SK-N-SH (cell line): ENCODE measurements around the gene NCAM1.

Experiments used
- CTCF ChIP-seq: fragments of 200-600 bp; sonication (generic); IDR thresholded peaks from 2 replicates; pipeline ENCODE4 v1.6.1; 2017; ENCODE audit warnings: antibody characterized with exemption, mild to moderate bottlenecking, moderate library complexity
- ELF1 ChIP-seq: IDR thresholded peaks from 2 replicates; pipeline ENCODE4 v1.4.0; 2012
- ZBTB33 ChIP-seq: IDR thresholded peaks from 2 replicates; pipeline ENCODE4 v1.4.0; 2012; ENCODE audit warnings: low read depth, borderline replicate concordance

GRCh38 chr11:113045146-113045545 is 83.9 kb downstream of the NCAM1 start:
- TF ChIP-seq ELF1 (no peak), CTCF (no peak), ZBTB33 (no peak)
